ENCODE results near the gene LAMC3.

DNA sequence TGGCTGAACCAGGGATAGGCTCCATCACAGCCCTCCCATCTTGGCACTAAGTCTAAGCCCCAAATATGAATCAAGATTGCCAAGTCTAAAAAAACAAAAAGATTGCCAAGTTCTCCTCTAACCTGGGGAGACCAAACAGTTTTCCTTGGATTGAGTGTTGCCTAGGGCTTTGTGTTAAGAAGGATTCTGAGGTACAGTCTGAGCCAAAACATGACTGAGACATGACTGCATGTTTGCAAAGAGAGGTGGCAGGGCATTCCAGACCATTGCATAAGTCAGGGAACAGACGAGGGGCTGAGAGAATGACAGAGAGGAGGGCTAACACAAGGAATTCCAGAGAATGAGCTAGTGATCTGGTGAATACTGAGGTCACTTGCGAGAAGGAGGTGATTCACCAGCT is 11.4 kb downstream of the LAMC3 start:
- TF ChIP-seq NRF1 (IDR thresholded peaks at IDR 0.05; ENCODE audit: low read depth, low read length) (no peak), MXI1 (IDR thresholded peaks at IDR 0.05; ENCODE audit: low read depth, low read length) (no peak), TAF1 (IDR thresholded peaks at IDR 0.05; ENCODE audit: borderline replicate concordance, low read depth, low read length) (no peak), EZH2phosphoT487 (IDR thresholded peaks at IDR 0.05; ENCODE audit: borderline replicate concordance, low read depth) (no peak), SMC3 (IDR thresholded peaks at IDR 0.05; ENCODE audit: low read depth, low read length) (no peak), EP300 (IDR thresholded peaks at IDR 0.05; ENCODE audit: borderline replicate concordance in 1 of 2, low read depth in 1 of 2, low read length in 1 of 2) (no peak), MEF2A (IDR thresholded peaks at IDR 0.05; ENCODE audit: borderline replicate concordance, low read depth) (no peak), POLR2AphosphoS5 (IDR thresholded peaks at IDR 0.05; ENCODE audit: low read depth, low read length) (no peak), GABPA (IDR thresholded peaks at IDR 0.05; ENCODE audit: low read depth) (no peak)
- TF ChIP-seq, protein P1, sequence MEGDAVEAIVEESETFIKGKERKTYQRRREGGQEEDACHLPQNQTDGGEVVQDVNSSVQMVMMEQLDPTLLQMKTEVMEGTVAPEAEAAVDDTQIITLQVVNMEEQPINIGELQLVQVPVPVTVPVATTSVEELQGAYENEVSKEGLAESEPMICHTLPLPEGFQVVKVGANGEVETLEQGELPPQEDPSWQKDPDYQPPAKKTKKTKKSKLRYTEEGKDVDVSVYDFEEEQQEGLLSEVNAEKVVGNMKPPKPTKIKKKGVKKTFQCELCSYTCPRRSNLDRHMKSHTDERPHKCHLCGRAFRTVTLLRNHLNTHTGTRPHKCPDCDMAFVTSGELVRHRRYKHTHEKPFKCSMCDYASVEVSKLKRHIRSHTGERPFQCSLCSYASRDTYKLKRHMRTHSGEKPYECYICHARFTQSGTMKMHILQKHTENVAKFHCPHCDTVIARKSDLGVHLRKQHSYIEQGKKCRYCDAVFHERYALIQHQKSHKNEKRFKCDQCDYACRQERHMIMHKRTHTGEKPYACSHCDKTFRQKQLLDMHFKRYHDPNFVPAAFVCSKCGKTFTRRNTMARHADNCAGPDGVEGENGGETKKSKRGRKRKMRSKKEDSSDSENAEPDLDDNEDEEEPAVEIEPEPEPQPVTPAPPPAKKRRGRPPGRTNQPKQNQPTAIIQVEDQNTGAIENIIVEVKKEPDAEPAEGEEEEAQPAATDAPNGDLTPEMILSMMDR (IDR thresholded peaks at IDR 0.05) = no peak
- TF ChIP-seq, protein P2, sequence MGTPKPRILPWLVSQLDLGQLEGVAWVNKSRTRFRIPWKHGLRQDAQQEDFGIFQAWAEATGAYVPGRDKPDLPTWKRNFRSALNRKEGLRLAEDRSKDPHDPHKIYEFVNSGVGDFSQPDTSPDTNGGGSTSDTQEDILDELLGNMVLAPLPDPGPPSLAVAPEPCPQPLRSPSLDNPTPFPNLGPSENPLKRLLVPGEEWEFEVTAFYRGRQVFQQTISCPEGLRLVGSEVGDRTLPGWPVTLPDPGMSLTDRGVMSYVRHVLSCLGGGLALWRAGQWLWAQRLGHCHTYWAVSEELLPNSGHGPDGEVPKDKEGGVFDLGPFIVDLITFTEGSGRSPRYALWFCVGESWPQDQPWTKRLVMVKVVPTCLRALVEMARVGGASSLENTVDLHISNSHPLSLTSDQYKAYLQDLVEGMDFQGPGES (IDR thresholded peaks at IDR 0.05; ENCODE audit: low read depth, low read length) = no peak
- TF ChIP-seq, protein P3, sequence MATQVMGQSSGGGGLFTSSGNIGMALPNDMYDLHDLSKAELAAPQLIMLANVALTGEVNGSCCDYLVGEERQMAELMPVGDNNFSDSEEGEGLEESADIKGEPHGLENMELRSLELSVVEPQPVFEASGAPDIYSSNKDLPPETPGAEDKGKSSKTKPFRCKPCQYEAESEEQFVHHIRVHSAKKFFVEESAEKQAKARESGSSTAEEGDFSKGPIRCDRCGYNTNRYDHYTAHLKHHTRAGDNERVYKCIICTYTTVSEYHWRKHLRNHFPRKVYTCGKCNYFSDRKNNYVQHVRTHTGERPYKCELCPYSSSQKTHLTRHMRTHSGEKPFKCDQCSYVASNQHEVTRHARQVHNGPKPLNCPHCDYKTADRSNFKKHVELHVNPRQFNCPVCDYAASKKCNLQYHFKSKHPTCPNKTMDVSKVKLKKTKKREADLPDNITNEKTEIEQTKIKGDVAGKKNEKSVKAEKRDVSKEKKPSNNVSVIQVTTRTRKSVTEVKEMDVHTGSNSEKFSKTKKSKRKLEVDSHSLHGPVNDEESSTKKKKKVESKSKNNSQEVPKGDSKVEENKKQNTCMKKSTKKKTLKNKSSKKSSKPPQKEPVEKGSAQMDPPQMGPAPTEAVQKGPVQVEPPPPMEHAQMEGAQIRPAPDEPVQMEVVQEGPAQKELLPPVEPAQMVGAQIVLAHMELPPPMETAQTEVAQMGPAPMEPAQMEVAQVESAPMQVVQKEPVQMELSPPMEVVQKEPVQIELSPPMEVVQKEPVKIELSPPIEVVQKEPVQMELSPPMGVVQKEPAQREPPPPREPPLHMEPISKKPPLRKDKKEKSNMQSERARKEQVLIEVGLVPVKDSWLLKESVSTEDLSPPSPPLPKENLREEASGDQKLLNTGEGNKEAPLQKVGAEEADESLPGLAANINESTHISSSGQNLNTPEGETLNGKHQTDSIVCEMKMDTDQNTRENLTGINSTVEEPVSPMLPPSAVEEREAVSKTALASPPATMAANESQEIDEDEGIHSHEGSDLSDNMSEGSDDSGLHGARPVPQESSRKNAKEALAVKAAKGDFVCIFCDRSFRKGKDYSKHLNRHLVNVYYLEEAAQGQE (IDR thresholded peaks at IDR 0.05; ENCODE audit: low read depth, low read length) = no peak
- TF ChIP-seq, protein P4, sequence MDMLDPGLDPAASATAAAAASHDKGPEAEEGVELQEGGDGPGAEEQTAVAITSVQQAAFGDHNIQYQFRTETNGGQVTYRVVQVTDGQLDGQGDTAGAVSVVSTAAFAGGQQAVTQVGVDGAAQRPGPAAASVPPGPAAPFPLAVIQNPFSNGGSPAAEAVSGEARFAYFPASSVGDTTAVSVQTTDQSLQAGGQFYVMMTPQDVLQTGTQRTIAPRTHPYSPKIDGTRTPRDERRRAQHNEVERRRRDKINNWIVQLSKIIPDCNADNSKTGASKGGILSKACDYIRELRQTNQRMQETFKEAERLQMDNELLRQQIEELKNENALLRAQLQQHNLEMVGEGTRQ (IDR thresholded peaks at IDR 0.05; ENCODE audit: borderline replicate concordance, low read depth, low read length) = no peak

Measured in SK-N-SH (cell line).